ENCODE results near the gene ETS1.

The ETS1 gene

DNA sequence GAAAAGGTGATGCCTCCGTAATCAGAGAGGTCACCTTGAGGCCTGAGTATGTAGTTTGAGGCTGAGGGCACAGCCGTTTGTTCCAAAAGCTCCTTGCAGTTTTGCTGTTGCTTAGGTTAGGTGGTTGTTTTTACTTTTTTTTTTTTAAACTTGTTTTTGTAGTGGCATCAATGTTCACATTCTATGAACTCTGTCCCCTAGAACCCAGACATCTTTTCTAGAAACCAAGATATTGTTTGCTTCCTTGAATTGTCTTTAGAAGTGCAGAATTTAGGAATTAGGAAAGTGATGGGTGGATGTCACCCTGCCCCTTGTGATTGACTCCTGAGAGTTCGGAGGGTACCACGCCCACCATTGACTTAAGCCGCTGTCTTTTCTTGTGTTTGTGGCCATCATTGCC is 35.7 kb upstream of the ETS1 start:
- TF ChIP-seq, protein P1, sequence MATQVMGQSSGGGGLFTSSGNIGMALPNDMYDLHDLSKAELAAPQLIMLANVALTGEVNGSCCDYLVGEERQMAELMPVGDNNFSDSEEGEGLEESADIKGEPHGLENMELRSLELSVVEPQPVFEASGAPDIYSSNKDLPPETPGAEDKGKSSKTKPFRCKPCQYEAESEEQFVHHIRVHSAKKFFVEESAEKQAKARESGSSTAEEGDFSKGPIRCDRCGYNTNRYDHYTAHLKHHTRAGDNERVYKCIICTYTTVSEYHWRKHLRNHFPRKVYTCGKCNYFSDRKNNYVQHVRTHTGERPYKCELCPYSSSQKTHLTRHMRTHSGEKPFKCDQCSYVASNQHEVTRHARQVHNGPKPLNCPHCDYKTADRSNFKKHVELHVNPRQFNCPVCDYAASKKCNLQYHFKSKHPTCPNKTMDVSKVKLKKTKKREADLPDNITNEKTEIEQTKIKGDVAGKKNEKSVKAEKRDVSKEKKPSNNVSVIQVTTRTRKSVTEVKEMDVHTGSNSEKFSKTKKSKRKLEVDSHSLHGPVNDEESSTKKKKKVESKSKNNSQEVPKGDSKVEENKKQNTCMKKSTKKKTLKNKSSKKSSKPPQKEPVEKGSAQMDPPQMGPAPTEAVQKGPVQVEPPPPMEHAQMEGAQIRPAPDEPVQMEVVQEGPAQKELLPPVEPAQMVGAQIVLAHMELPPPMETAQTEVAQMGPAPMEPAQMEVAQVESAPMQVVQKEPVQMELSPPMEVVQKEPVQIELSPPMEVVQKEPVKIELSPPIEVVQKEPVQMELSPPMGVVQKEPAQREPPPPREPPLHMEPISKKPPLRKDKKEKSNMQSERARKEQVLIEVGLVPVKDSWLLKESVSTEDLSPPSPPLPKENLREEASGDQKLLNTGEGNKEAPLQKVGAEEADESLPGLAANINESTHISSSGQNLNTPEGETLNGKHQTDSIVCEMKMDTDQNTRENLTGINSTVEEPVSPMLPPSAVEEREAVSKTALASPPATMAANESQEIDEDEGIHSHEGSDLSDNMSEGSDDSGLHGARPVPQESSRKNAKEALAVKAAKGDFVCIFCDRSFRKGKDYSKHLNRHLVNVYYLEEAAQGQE (IDR thresholded peaks at IDR 0.05; ENCODE audit: insufficient read depth in 1 of 2, low read depth in 2 of 2, low read length in 2 of 2): no peak
- TF ChIP-seq POLR2AphosphoS5 (IDR thresholded peaks at IDR 0.05; ENCODE audit: low read depth, low read length) (no peak), SIN3A (IDR thresholded peaks at IDR 0.05; ENCODE audit: borderline replicate concordance, insufficient read depth, low read length) (no peak), FOXP2 (optimal IDR thresholded peaks at IDR 0.05; ENCODE audit: borderline replicate concordance, extremely low read depth, extremely low read length, insufficient read depth) (no peak), TAF1 (IDR thresholded peaks at IDR 0.05; ENCODE audit: borderline replicate concordance, insufficient read depth, low read length) (no peak)

DNA sequence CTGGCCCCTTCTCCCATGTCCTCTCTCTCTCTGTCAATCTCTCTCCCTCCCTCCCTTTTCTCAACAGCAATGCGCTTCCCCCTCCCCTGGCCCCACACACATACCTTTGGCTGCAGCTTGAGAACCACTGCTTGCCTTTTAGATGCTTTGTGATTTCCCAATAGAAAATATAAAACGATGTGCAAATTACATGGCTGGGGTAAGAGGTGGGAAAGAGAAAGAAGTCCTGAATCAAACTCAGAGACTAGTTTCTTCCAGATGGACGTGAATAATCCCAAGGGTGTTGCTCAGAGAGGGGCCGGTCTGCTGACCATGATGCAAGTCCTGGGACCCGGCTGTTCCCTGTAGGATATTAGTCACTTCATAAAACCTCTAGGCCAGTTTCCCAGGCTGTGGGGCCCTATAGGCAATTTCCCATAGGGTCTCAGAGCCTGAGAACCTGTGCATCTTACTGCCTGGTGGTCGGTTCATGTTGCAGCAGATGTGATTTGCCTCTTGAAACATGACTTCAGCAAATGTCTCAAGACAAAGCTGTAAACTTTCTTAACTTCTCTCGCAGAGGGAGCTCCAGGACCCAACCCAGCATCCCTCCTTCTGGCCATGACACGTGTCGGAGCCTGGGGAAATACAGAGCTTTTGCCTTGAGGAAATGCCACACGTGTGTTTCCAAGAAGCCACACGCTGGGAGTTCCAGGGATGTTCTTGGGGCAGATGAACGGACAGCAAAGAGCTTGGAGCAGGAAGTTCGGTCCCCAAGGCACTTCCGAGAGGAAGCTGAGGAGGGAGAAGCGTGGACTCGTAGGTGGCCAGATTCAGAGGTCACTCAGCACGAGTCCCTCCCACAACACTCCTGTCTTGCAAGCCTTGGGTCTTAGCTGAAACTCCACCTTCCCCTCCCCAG is 34.5 kb upstream of the ETS1 start:
- no peak for TF ChIP-seq TAF1 (IDR thresholded peaks at IDR 0.05; ENCODE audit: borderline replicate concordance, insufficient read depth, low read length)
- no peak for TF ChIP-seq POLR2AphosphoS5 (IDR thresholded peaks at IDR 0.05; ENCODE audit: low read depth, low read length)
- TF ChIP-seq, protein P1 (IDR thresholded peaks at IDR 0.05; ENCODE audit: insufficient read depth in 1 of 2, low read depth in 2 of 2, low read length in 2 of 2): no peak
- no peak for TF ChIP-seq SIN3A (IDR thresholded peaks at IDR 0.05; ENCODE audit: borderline replicate concordance, insufficient read depth, low read length)
- TF ChIP-seq FOXP2 (optimal IDR thresholded peaks at IDR 0.05; ENCODE audit: borderline replicate concordance, extremely low read depth, extremely low read length, insufficient read depth): no peak

DNA sequence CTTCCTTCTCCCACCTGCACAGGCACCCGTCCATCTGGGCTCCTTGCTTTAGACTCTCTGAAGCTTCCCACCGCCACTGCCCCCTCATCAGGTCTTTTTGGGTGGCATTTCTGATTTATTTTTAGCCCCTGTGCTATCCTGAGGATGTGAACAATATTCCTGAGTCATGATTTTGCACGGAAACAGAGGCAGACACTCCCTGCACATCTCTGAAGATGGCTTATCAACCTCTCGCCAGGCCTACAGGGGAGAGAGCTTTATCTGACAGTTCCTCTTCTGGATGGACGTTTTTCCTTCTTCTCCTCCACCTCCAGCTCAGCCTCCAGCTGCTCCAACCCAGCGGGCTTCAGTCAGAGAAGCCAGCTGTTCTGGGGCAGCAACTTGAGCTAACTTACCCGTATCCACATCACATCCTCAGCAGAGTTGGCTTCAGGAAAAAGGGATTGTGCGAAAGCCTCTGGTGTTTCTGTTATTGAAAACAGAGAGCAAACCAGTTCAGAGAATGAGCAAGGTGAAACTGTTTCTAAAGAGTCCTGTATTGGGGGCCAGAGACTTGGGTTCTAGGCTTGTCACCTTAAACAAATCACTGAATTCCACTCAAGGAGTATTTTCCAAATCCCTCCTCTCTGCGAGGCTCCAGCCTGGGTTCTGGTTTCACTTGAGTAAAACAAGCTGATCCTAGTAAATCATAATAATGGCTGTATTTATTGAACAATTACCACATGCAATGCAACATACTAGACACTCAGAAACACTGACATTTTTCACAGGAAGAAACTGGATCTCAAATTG is 33.1 kb upstream of the ETS1 start:
- no peak for TF ChIP-seq FOXP2 (optimal IDR thresholded peaks at IDR 0.05; ENCODE audit: borderline replicate concordance, extremely low read depth, extremely low read length, insufficient read depth)
- TF ChIP-seq POLR2AphosphoS5 (IDR thresholded peaks at IDR 0.05; ENCODE audit: low read depth, low read length): no peak
- TF ChIP-seq, protein P1 (IDR thresholded peaks at IDR 0.05; ENCODE audit: insufficient read depth in 1 of 2, low read depth in 2 of 2, low read length in 2 of 2): no peak
- no peak for TF ChIP-seq SIN3A (IDR thresholded peaks at IDR 0.05; ENCODE audit: borderline replicate concordance, insufficient read depth, low read length)

DNA sequence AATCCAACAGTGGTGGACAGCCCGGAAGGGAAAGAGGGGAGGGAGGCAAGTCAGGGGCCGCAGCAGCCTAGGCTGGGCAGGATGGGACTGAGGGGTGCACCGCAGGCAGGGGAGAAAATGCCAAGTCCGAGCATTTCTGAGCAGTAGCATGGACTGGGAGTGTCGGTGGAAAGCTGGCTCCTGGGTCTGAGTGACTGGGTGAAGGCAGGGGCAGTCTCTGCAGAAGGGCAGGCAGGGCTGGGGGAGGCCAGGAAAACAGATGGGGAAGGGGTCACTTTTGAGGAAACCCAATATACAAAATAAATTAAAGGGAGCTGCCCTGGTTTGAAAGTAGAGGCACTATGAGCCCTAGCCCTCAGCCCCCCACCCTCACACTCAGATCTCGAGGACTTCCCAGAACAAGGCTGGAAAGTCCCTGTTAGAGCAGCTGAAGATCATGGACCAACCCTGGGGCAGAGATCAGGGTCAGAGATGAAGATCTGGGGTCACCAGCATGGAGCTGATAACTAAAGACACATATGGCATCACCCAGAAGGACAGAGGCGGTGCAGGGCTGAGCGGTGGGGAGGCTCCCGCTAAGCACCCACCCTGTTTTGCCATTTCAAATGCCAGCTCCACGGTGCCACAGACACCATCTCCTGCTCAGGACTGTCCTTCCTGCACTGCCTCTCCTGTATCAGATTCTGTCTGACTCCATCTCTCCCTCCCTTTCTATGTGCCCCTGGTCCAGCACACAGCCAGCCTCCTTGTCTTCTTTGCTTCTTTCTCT is 32.4 kb upstream of the ETS1 start:
- TF ChIP-seq POLR2AphosphoS5 (IDR thresholded peaks at IDR 0.05; ENCODE audit: low read depth, low read length): no peak
- TF ChIP-seq SIN3A (IDR thresholded peaks at IDR 0.05; ENCODE audit: borderline replicate concordance, insufficient read depth, low read length): no peak
- no peak for TF ChIP-seq TAF1 (IDR thresholded peaks at IDR 0.05; ENCODE audit: borderline replicate concordance, insufficient read depth, low read length)
- no peak for TF ChIP-seq FOXP2 (optimal IDR thresholded peaks at IDR 0.05; ENCODE audit: borderline replicate concordance, extremely low read depth, extremely low read length, insufficient read depth)
- TF ChIP-seq, protein P1 (IDR thresholded peaks at IDR 0.05; ENCODE audit: insufficient read depth in 1 of 2, low read depth in 2 of 2, low read length in 2 of 2): no peak
